Lower leg skin (tissue), 3 donors: ENCODE data around the gene ATP8B4.

Experiments used
- POLR2A ChIP-seq, 2 donors: fragments of 450-650 bp; IDR thresholded peaks; one replicate each; pipeline ENCODE4 v1.6.1; 2016 to 2017; ENCODE audit warnings: antibody characterized with exemption in 2 of 2, mild to moderate bottlenecking in 1 of 2, moderate library complexity in 1 of 2
- TF ChIP-seq, protein P1 (sequence below), 3 donors: fragments of 450-650 bp; IDR thresholded peaks; one replicate each; pipeline ENCODE4 v1.5.1; 2016; ENCODE audit warnings: antibody characterized with exemption in 3 of 3, mild to moderate bottlenecking in 3 of 3, moderate library complexity in 2 of 3

GRCh38 chr15:50163719-50164410 is 44.8 kb upstream of the ATP8B4 start:
- TF ChIP-seq, protein P1, sequence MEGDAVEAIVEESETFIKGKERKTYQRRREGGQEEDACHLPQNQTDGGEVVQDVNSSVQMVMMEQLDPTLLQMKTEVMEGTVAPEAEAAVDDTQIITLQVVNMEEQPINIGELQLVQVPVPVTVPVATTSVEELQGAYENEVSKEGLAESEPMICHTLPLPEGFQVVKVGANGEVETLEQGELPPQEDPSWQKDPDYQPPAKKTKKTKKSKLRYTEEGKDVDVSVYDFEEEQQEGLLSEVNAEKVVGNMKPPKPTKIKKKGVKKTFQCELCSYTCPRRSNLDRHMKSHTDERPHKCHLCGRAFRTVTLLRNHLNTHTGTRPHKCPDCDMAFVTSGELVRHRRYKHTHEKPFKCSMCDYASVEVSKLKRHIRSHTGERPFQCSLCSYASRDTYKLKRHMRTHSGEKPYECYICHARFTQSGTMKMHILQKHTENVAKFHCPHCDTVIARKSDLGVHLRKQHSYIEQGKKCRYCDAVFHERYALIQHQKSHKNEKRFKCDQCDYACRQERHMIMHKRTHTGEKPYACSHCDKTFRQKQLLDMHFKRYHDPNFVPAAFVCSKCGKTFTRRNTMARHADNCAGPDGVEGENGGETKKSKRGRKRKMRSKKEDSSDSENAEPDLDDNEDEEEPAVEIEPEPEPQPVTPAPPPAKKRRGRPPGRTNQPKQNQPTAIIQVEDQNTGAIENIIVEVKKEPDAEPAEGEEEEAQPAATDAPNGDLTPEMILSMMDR (IDR thresholded peaks at IDR 0.05) = no peak
- TF ChIP-seq POLR2A (IDR thresholded peaks at IDR 0.05) = no peak
